IgD-negative memory B cell (primary cell): ENCODE results near the gene BCAS1. TPM values are rescaled to one million over a fixed set of nuclear protein-coding genes. Genes with fewer than 3 reads are reported as not detected.
"Not testable (repeated sequence)": the region's sequence is repeated elsewhere in the genome, so short reads cannot be mapped to it uniquely, and the experiment has no call there.

ENCODE experiments used
- H3K27ac Mint-ChIP-seq, 3 donors: one replicate each; pipeline ENCODE4 v1.8.0; 2020 to 2022; ENCODE audit warnings: mild to moderate bottlenecking in 3 of 3, mixed read lengths in 3 of 3, moderate library complexity in 1 of 3
- H3K27me3 Mint-ChIP-seq: one replicate; pipeline ENCODE4 v1.8.0; 2021; ENCODE audit warnings: mixed read lengths
- H3K36me3 Mint-ChIP-seq: one replicate; pipeline ENCODE4 v1.8.0; 2020; ENCODE audit warnings: mild to moderate bottlenecking, mixed read lengths
- H3K4me1 Mint-ChIP-seq, 3 donors: one replicate each; pipeline ENCODE4 v1.8.0; 2020 to 2022; ENCODE audit warnings: mixed read lengths in 3 of 3, mild to moderate bottlenecking in 1 of 3
- H3K4me3 Mint-ChIP-seq, 4 donors: one replicate each; pipeline ENCODE4 v1.8.0; 2020 to 2022; ENCODE audit warnings: mild to moderate bottlenecking in 4 of 4, mixed read lengths in 4 of 4, moderate library complexity in 3 of 4
- H3K9me3 Mint-ChIP-seq, 3 donors: one replicate each; pipeline ENCODE4 v1.8.0; 2020 to 2021; ENCODE audit warnings: mixed read lengths in 3 of 3, mild to moderate bottlenecking in 1 of 3
- polyA plus RNA-seq: library from polyadenylated mRNA; unstranded; fragments of 300-500 nt; fragmentation: Illumina TruSeq; gene quantifications from one replicate; pipeline ENCODE4 v1.2.3, GENCODE V29; 2021

The BCAS1 gene
- polyA plus RNA-seq, 1 donor from 2014 or later = 1.8 TPM

- Mint-ChIP-seq H3K36me3 (peaks cover 3% of the 10 kb centered on the region), H3K4me3 (no peak overlapping the region), H3K9me3 (peaks cover 2 to 14% (median 13%) of the 10 kb centered on the region in 3 donors), H3K27ac (peak overlapping the region in 1 of 3 donors; percentile 71), H3K4me1 (no peaks in the 10 kb centered on the region), H3K27me3 (no peaks in the 10 kb centered on the region)
These were observed 95.4 kb downstream of the BCAS1 start for GRCh38 chr20:53974785-53975555.

GRCh38 chr20:53973882-53974281 is 96.5 kb downstream of the BCAS1 start:
- not testable (repeated sequence) for H3K27me3 Mint-ChIP-seq

GRCh38 chr20:53972179-53972578 is 98.2 kb downstream of the BCAS1 start:
- peaks cover 3% of the 10 kb centered on the region for H3K36me3 Mint-ChIP-seq
- no peak overlapping the region for H3K4me3 Mint-ChIP-seq
- peaks cover 3% of the 10 kb centered on the region for H3K27me3 Mint-ChIP-seq
- H3K4me1 Mint-ChIP-seq = no peaks in the 10 kb centered on the region
- peaks cover 2 to 14% (median 10%) of the 10 kb centered on the region in 3 donors for H3K9me3 Mint-ChIP-seq
- no peak overlapping the region for H3K27ac Mint-ChIP-seq

More at GRCh38 chr20:53973882-53974281, 96.5 kb downstream of the BCAS1 start:
- not testable (repeated sequence) for H3K27ac Mint-ChIP-seq, H3K36me3 Mint-ChIP-seq, H3K4me1 Mint-ChIP-seq, H3K4me3 Mint-ChIP-seq
- peaks cover 2 to 14% (median 13%) of the 10 kb centered on the region in 3 donors for H3K9me3 Mint-ChIP-seq

- Mint-ChIP-seq H3K27ac (no peak overlapping the region), H3K9me3 (peaks cover 2 to 9% (median 9%) of the 10 kb centered on the region in 3 donors), H3K4me3 (no peak overlapping the region), H3K27me3 (peaks cover 3% of the 10 kb centered on the region), H3K4me1 (no peaks in the 10 kb centered on the region), H3K36me3 (no peaks in the 10 kb centered on the region)
These were observed 99.2 kb downstream of the BCAS1 start for GRCh38 chr20:53971096-53971683.

GRCh38 chr20:53970232-53970631 is 100.2 kb downstream of the BCAS1 start:
- peaks cover 2 to 9% (median 6%) of the 10 kb centered on the region in 3 donors for H3K9me3 Mint-ChIP-seq

GRCh38 chr20:53967527-53967926 is 102.9 kb downstream of the BCAS1 start:
- peaks cover 3% of the 10 kb centered on the region for H3K27me3 Mint-ChIP-seq
- no peaks in the 10 kb centered on the region for H3K9me3 Mint-ChIP-seq
- H3K27ac Mint-ChIP-seq = peak overlapping the region in 1 of 3 donors; percentile 58
- H3K36me3 Mint-ChIP-seq = no peaks in the 10 kb centered on the region
- H3K4me3 Mint-ChIP-seq = no peak overlapping the region
- no peaks in the 10 kb centered on the region for H3K4me1 Mint-ChIP-seq

More at GRCh38 chr20:53970232-53970631, 100.2 kb downstream of the BCAS1 start:
- H3K27ac Mint-ChIP-seq = no peak overlapping the region
- H3K4me3 Mint-ChIP-seq = no peak overlapping the region
- peaks cover 3% of the 10 kb centered on the region for H3K27me3 Mint-ChIP-seq
- H3K4me1 Mint-ChIP-seq = no peaks in the 10 kb centered on the region
- H3K36me3 Mint-ChIP-seq = no peaks in the 10 kb centered on the region

GRCh38 chr20:53966774-53967398 is 103.5 kb downstream of the BCAS1 start:
- Mint-ChIP-seq H3K36me3 (no peaks in the 10 kb centered on the region), H3K4me3 (no peak overlapping the region), H3K27ac (peak overlapping the region in 1 of 3 donors; percentile 58), H3K9me3 (no peaks in the 10 kb centered on the region), H3K4me1 (no peaks in the 10 kb centered on the region), H3K27me3 (peaks cover 3% of the 10 kb centered on the region)

- Mint-ChIP-seq H3K4me1 (peaks cover 2 to 4% (median 3%) of the 10 kb centered on the region in 3 donors), H3K27me3 (peaks cover 6% of the 10 kb centered on the region), H3K36me3 (no peaks in the 10 kb centered on the region), H3K9me3 (no peaks in the 10 kb centered on the region), H3K4me3 (peak overlapping the region in 1 of 4 donors; percentile 8), H3K27ac (no peak overlapping the region)
These were observed 105.7 kb downstream of the BCAS1 start for GRCh38 chr20:53964501-53965253.

GRCh38 chr20:53964067-53964466 is 106.3 kb downstream of the BCAS1 start:
- H3K4me3 Mint-ChIP-seq = no peak overlapping the region
- H3K4me1 Mint-ChIP-seq = peaks cover 2 to 4% (median 3%) of the 10 kb centered on the region in 3 donors
- H3K36me3 Mint-ChIP-seq = no peaks in the 10 kb centered on the region
- H3K27ac Mint-ChIP-seq = no peak overlapping the region
- peaks cover 5% of the 10 kb centered on the region for H3K27me3 Mint-ChIP-seq
- no peaks in the 10 kb centered on the region for H3K9me3 Mint-ChIP-seq

GRCh38 chr20:53963635-53964034 is 106.8 kb downstream of the BCAS1 start:
- H3K9me3 Mint-ChIP-seq = no peaks in the 10 kb centered on the region
- peaks cover 2 to 4% (median 3%) of the 10 kb centered on the region in 3 donors for H3K4me1 Mint-ChIP-seq
- peaks cover 4% of the 10 kb centered on the region for H3K27me3 Mint-ChIP-seq
- H3K4me3 Mint-ChIP-seq = no peak overlapping the region
- no peaks in the 10 kb centered on the region for H3K36me3 Mint-ChIP-seq
- H3K27ac Mint-ChIP-seq = no peak overlapping the region

- H3K4me1 Mint-ChIP-seq = peaks cover 2 to 4% (median 3%) of the 10 kb centered on the region in 3 donors
- H3K36me3 Mint-ChIP-seq = no peaks in the 10 kb centered on the region
- no peak overlapping the region for H3K4me3 Mint-ChIP-seq
- peaks cover 3% of the 10 kb centered on the region for H3K27me3 Mint-ChIP-seq
- no peaks in the 10 kb centered on the region for H3K9me3 Mint-ChIP-seq
- H3K27ac Mint-ChIP-seq = no peak overlapping the region
These were observed 108.0 kb downstream of the BCAS1 start for GRCh38 chr20:53962388-53962787.

- H3K4me3 Mint-ChIP-seq = no peak overlapping the region
- H3K36me3 Mint-ChIP-seq = peaks cover 1% of the 10 kb centered on the region
- no peaks in the 10 kb centered on the region for H3K9me3 Mint-ChIP-seq
- H3K4me1 Mint-ChIP-seq = peaks cover 2 to 4% (median 3%) of the 10 kb centered on the region in 3 donors
- H3K27ac Mint-ChIP-seq = no peak overlapping the region
- H3K27me3 Mint-ChIP-seq = peaks cover 2% of the 10 kb centered on the region
These were observed 108.9 kb downstream of the BCAS1 start for GRCh38 chr20:53961527-53961926.

- Mint-ChIP-seq H3K27ac (no peak overlapping the region), H3K4me3 (no peak overlapping the region), H3K27me3 (peaks cover 2% of the 10 kb centered on the region), H3K9me3 (peaks cover 0 to 2% (median 0%) of the 10 kb centered on the region in 3 donors), H3K4me1 (peaks cover 2 to 4% (median 3%) of the 10 kb centered on the region in 3 donors), H3K36me3 (peaks cover 1% of the 10 kb centered on the region)
These were observed 109.7 kb downstream of the BCAS1 start for GRCh38 chr20:53960579-53961272.

- H3K4me3 Mint-ChIP-seq = no peak overlapping the region
These were observed 110.3 kb downstream of the BCAS1 start for GRCh38 chr20:53959911-53960578.

More at GRCh38 chr20:53959911-53960578, 110.3 kb downstream of the BCAS1 start:
- peaks cover 0 to 2% (median 0%) of the 10 kb centered on the region in 3 donors for H3K9me3 Mint-ChIP-seq
- H3K27ac Mint-ChIP-seq = no peak overlapping the region
- H3K4me1 Mint-ChIP-seq = peaks cover 2 to 4% (median 3%) of the 10 kb centered on the region in 3 donors
- peaks cover 2% of the 10 kb centered on the region for H3K27me3 Mint-ChIP-seq
- peaks cover 1% of the 10 kb centered on the region for H3K36me3 Mint-ChIP-seq
